Stimulated activated CD8-positive, alpha-beta memory T cell treated with anti-CD3 and anti-CD28 coated beads, Interleukin-12 subunit alpha, Interleukin-12 subunit beta, amount 100 ng/mL, for 24 hours (primary cell): ENCODE results near the gene ATP11A.
"Not testable (repeated sequence)": the region's sequence is repeated elsewhere in the genome, so short reads cannot be mapped to it uniquely, and the experiment has no call there.

Experiments
- DNase-seq: peaks from one replicate; pipeline ENCODE4 v3.0.0-alpha.2; 2020; ENCODE audit errors: extremely low read depth

Gene ATP11A

GRCh38 chr13:112670864-112671263 is 19.0 kb upstream of the ATP11A start:
- no peak for DNase-seq

DNA sequence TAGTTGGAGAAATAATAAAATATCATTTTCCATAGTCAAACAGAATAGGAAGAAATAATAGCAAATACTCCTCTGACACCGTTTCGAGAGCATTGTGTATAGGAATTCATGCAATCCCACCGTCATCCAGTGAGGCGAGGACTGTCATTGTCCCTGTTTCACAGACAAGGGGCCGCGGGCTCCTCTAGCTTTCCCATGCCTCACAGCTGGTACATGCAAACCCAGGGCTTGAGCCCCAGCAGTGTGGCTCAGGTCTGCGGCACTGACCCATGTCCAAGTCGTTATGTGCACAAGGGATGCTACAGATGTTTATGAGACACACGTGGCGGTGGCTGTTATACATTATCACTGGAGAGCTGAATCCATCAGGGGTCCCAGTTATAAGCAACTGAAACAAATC is 18.5 kb upstream of the ATP11A start:
- no peak for DNase-seq

- DNase-seq = no peak
Measured at GRCh38 chr13:112672651-112673284, 17.1 kb upstream of the ATP11A start.

DNA sequence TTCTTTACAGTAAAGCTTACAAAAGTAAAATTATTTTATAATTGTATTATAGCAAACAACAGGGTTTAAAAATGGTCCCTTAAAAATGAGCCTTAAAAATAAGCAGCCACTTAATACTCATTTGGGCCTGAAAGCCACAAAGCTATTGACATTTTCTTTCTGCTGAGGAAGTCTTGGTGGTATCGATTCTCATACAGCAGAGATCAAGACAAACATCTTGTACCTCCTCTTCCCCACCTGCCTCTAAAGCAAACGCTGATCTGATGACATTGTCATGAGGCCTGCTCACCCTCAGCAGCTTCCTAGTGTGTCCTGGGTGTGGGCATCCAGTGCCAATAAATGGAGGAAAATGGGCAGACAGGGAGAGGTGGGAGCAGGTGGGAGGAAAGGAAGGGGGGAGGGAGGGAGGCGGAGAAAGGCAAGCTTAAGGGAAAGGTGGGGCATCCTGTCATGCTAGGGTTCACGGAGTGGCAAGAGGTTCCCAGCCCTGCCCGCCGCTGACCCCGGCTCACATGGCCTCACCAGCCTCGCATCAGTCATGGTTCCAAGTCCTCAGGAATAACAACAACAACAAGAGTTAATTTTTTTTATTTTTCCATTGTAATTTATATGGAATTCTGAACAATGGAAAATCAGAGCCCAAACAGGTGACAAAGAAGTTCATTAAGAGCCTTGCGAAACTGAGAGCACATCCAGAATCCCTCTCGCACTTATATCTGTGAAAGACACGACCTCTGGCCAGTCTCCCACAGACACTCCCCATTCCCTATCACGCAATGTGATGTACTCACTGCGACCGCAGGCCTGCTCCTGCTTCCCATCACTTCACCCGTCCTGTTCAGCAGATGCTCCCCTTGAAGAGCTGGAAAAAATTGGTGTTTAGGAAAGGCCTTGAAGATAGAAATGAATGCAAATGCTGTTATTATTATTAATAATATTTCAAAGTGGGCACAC is 15.1 kb upstream of the ATP11A start:
- no peak for DNase-seq

- DNase-seq = no peak
Measured at GRCh38 chr13:112675366-112675756, 14.5 kb upstream of the ATP11A start.

DNA sequence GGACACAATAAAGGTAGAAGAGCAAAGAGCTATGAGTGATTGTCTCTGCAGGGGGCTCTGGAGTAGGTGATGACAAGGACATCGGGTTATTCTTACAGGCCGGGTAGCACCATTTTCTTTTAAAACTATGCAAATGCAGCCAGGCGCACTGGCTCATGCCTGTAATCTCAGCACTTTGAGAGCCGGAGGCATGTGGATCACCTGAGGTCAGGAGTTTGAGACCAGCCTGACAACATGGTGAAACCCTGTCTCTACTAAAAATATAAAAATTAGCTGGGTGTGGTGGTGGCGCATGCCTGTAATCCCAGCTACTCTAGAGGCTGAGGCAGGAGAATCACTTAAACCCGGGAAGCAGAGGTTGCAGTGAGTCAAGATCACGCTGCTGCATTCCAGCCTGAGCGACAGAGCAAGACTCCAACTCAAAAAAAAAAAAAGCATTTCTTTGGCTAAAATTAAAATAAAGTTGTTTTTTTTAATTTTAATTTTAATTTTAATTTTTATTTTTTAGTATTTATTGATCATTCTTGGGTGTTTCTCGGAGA is 12.3 kb upstream of the ATP11A start:
- DNase-seq = not testable (repeated sequence)

DNA sequence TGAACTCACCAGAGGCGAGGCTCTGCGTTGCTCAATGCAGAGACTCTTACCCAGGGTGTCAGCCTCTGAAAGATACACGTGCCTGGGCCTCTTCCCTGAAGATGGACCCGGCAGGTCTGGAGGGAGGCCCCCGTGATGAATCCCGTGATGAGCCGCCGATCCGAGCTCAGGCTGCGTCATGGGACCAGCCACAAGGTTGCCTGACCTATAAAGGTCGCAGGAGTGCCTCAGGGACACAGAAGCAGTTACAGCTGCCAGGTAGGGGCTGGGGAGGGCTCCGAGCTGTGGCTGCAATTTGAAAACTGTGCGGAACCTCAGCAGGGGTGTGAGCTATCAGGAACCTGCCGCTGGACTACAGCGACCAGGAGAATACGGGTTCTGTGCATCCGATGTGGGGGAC is 10.5 kb upstream of the ATP11A start:
- DNase-seq = no peak

GRCh38 chr13:112679932-112680677 is 9.7 kb upstream of the ATP11A start:
- no peak for DNase-seq

GRCh38 chr13:112680741-112681360 is 9.0 kb upstream of the ATP11A start:
- no peak for DNase-seq

DNA sequence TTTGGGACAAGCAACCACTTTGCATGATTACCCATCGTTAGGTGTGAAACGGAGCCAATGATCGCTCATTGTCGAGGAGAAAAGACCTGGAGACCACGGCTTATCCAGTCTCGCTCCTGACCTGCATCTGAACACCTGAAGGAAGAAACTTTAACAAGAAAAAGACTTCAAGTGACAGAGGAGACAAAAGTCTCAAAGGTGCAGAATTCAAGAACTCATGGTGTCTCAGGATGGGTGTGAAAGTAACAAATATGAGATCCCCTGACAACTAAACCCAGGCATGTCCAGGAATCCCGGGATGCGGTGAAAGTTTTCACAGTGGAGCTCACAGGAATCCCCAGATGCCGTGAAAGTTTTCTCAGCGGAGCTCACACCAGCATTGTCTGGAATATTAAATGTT is 6.3 kb upstream of the ATP11A start:
- DNase-seq = no peak

DNA sequence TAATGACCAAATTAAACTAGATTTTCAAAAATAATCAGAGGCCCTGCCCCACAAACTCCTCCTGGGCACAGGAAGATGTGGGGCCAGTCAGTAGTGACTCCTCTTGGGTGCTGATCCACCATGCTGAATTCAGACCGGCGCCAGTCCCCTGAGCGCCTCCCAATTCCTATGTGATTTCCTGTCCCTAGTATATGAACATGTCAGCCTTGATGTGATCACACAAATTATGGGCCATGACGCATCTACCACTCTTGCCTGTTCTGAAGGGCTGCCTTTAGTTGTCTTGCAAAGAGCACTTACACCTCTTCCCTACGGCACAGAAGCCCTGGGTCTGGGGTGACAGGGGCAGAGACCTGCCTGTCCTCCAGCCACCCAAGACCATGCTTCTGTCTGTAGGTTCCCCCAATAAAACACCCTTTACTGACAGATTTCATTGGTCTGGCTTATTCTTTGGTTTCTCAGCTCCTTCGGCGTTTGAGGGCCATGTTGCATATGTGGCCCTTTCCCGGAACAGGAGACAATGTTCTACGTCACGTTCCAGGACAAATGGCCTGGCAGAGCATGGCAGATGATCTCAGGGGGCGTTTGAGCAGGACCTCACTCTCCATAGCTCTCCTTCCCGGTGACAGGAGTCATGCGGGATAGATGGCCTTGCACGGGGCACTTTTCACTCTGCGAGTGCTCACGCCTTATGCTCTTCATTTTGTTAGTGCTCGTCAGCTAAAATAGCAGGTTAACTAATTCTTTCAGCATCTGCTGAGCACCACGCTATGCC is 5.6 kb upstream of the ATP11A start:
- no peak for DNase-seq

DNA sequence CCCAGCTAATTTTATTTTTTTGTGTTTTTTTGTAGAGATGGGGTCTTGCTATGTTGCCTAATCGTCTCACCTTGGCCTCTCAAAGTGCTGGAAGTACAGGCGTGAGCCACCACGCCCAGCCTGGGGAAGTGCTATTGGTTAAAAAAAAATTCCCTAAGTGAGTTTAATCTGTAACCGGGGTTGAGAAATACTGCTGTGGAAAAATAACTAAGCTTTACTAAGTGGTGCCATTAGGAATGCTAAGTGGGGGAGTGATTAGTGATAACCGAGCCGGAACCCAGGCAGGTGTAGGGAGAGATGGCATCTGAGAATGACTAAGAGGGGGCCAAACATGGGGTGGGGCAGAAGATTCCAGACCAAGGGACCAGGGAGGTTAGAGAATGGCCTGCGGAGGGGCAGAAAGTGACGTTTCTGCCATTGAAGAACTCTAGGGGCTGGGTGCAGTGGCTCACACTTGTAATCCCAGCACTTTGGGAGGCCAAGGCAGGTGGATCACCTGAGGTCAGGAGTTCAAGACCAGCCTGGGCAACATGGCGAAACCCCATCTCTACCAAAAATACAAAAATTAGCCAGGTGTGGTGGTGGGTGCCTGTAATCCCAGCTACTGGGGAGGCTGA is 4.5 kb upstream of the ATP11A start:
- DNase-seq = not testable (repeated sequence)

- DNase-seq = no peak
Measured at GRCh38 chr13:112685896-112686295, 3.9 kb upstream of the ATP11A start.

GRCh38 chr13:112686364-112686763 is 3.5 kb upstream of the ATP11A start:
- DNase-seq = no peak

GRCh38 chr13:112686987-112687386 is 2.9 kb upstream of the ATP11A start:
- no peak for DNase-seq

GRCh38 chr13:112687836-112688559 is 1.8 kb upstream of the ATP11A start:
- no peak for DNase-seq

DNA sequence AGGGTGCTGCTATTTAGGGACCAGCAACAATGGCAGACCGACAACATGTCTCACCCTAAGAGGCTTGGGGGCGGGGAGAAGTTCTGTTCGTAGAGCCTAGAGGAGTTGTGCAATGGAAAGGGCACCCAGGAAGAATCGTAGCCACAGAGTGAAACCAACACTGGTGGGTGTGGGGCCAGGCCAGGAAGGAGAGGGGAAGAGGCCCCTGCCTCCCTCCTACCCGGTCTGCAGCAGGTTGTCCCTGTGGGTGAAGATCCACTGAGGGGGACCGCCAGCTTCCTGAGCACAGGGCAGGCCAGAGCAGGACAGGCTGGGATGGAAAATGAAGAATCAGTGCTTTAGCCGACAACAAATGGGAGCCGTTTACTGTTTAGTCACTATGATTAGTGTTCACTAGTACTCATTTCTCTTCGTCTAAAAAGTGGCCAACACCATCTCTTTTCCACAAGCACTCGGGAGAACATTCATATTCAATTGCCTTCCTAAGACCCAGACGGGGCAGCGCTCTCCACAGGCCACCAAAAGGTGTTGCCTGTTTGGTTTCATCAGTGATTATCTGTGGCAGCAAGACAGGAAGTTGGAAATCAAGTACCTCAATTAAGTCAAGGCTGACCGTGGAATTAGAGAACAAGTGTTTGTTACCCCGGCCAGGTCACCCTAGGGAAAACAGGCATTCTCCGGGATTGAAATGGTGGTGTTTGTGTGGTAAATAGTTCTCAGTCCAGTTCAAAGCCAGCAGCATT is 1.1 kb upstream of the ATP11A start:
- no peak for DNase-seq

GRCh38 chr13:112690283-112690929 is 568 bp downstream of the ATP11A start:
- DNase-seq = no peak

DNA sequence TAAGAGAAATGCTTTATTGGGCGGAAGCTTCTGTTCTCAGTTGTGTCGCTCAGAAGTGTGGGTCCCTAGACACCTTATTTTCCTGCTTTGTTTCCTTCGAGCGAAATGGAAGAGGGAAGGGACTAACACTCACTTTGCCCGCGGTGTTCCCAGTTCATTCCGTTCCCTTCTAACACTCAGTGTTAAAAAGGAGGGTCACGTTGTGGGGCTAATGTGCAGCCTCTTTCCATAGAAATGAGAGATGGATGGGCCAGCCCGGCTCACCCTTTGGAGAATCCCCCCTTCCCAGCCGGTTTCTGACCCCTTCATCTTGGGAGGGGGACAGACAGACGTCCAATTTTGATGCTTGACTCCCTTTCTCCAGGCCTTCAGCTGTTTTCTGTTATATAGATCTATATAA is 2.3 kb downstream of the ATP11A start:
- no peak for DNase-seq
